Femur (tissue), 1 donor: ENCODE results near the gene PTDSS2.

Experiments used
- DNase-seq: peaks from one replicate; pipeline ENCODE4 v3.0.0-alpha.2; 2017

PTDSS2 gene

DNA sequence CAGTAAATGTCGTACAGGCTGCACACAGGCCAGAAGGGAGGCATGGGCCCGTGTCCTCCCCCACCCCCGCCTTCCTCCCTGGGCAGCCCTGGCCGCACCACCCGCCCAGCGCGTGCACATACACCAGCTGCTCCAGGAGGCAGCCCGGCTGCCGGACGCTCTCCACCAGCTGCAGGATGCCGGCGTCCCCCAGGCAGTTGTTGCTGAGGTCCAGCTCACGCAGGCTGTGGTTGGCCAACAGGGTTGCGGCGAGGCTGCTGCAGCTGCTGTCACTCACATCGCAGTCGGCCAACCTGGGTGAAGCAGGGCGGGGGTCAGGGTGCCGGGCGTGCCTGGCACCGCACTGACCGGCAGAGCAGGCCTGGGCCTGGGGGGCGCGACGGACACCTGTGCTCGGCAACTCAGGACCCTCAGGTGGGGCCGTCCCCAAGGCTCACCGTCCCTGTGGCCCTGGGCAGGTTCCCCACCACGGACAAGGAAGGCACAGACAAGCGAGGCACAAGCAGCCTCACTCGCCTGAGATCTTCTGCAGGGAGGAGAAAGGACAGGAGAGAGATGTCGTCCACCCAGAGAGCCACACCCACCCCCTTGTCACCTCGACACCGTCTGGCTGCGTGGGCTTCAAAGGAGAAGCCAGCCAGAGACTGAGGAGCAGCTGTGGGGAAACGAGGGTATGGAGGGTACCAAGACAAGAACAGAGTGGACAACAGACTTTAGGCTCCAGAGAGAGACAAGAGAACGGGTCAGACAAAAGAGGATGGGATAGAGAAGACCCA lies 44.9 kb downstream of the PTDSS2 start:
- DNase-seq = peak; percentile 67

DNA sequence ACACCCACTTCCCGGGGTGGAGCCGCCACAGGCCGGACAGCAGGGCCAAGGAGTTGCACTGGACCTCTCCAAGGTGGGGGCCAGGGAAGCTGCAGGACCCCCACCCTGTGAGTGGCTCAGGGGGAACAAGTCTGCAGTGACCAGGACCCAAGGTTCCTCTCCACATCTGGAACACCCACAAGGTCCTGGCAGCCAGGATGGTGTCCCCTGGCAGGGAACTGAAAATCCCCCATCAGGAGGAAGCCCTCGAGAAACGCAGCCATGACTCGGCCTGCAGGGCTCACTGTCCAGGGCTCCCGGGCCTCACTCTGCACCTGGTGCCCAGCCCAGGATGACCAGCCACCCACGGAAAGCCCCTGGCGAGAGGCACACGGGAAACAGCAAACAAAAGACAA lies 45.5 kb downstream of the PTDSS2 start:
- peak; percentile 17 for DNase-seq

DNA sequence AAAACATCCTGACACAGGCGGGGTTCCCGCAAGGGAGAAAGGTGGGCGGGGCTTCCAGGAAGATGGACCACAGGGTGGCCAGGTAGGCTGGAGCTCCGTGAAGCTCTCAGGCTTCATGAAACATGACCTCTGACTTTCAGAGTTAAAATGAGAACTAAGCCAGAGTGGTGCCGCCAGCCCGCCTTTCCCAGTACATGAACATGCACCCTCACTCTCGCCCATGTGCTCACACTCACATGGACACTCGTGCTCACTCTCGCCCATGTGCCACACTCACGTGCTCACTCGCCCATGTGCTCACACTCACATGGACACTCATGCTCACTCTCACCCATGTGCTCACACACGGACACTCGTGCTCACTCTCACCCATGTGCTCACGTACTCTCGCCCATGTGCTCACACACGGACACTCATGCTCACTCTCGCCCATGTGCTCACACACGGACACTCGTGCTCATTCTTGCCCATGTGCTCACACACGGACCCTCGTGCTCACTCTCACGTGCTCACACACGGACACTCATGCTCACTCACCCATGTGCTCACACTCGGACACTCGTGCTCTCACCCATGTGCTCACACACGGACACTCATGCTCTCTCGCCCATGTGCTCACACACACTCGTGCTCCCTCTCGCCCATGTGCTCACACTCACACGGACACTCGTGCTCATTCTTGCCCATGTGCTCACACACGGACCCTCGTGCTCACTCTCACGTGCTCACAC lies 46.9 kb downstream of the PTDSS2 start:
- DNase-seq = no peak

DNA sequence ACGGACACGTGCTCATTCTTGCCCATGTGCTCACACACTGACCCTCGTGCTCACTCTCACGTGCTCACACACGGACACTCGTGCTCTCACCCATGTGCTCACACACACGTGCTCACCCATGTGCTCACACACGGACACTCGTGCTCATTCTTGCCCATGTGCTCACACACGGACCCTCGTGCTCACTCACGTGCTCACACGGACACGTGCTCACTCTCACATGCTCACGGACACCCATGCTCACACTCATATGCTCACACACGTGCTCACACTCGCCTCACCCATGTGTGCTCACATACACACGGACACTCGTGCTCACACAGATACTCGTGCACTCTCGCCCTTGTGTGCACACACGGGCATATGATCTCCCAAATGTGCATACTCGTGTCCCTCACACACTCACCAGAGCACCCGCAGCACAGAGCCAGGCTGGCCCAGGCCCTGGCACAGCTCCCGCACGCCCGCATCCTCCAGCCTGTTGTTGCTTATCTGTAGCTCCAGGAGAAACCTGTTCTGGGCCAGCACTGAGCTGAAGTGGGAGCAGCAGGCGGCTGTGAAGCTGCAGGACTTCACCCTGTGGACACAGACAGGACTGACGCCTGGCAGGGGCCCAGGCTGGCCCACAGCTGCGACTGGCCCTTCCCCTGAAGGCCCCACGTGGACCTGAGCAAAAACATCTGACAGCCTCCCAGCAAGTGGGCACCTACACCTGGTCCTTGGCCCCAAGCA lies 47.7 kb downstream of the PTDSS2 start:
- DNase-seq = peak; percentile 16

DNA sequence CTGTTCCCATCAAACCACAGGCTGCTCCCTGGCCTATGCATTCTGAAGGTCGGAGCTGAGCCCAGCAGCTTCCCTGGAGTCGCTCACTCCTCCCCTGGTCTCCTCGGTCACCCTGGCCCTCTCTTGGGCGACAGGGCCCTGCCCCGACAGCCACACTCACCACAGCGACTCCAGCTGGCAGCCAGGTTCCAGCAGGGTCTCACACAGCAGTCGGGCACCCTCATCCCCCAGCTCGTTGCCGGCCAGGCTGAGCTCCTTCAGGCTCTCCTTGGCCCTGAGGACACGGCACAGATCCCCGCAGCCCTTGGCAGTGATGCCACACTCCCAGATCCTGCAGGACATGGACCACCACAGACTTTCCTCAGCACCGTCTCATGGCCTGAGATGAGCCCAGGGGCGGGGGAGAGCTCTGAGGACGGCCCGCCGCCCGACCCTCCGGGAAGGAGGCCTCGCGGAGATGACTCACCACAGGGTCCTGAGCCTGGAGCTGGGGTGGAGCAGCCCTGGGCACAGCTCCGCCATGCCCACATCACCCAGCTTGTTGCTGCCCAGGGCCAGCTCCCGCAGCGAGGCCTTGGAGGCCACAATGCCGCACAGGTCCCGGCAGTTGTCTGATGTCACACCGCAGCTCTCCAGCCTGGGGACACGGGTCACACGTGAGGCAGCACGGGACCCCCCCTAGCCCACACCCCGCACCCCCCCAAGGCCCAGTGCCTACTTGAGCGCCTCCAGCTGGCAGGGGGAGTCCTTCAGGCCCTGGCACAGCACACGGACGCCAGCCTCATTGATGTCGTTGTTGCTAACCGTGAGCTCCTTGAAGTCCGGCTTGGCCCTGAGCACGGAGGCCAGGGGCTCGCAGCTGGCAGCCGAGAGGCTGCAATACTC lies 48.5 kb downstream of the PTDSS2 start:
- peak; percentile 16 for DNase-seq

DNA sequence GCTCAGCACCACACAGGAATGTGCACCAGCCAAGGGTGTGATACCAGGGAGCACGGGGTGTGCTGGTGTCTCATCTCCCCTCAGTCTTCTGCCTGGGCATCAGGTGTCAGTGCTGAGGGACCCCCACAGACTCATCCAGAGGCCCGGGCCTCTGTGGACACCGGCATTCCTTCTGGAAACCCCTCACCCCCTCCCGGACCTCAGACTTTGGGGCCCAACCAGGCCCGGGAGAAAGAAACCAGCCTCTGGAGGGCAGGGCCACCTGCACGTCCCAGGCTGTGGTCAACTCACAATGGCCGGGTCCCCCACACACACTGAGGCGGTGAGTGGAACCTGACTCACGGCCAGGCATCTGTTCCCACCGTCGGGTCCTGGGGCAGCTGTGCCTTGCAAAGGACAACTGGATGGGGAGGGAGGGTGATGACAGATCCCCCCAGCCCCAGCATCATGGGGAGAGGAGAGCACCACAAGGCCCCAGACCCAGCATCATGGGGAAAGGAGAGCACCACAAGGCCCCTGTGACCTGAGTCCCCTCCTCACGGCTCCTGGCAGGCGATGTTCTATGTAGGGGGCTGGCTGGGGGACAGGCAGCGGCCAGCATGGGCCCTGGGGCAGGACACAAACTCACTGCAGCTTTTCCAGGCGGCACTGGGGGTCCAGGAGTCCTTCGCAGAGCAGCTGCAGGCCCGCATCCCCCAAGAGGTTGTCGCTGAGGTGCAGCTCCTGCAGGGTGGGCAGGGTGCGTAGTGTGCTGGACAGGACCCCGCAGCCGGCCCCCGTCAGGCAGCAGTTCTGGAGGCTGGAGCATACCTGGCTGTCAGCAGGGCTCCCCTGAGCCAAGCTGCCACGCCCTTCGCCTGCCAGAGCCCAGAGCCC lies 49.4 kb downstream of the PTDSS2 start:
- DNase-seq = no peak

DNA sequence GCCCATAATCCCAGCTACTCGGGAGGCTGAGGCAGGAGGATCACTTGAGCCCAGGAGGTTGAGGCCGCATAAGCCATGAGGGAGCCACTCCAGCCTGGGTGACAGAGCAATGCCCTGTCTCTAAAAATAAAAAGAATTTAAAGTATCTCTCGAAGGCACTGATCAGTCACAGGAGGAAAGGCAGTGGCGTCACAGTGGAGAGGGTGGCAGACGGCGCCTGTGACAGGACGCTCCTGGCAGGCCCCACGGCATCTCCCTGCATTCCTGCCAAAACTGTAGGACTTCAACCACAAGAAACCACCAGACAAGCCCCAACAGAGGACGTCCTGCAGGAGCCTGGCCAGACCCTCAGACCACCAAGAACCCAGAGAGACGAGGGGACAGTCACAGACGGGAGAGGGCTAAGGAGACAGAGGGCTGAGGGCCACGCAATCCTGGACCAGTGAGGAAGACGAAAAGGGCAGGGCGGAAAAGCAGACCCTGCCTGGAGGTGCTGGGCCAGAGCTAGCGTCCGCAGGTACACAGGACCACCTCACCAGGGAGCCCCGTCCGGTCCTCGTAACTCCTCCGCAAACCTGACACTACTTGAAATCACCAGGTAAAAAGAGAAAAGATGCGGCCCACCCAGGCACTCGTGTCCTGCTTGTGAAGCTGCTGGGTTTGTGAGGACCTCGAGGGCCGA lies 51.1 kb downstream of the PTDSS2 start:
- no peak for DNase-seq

DNA sequence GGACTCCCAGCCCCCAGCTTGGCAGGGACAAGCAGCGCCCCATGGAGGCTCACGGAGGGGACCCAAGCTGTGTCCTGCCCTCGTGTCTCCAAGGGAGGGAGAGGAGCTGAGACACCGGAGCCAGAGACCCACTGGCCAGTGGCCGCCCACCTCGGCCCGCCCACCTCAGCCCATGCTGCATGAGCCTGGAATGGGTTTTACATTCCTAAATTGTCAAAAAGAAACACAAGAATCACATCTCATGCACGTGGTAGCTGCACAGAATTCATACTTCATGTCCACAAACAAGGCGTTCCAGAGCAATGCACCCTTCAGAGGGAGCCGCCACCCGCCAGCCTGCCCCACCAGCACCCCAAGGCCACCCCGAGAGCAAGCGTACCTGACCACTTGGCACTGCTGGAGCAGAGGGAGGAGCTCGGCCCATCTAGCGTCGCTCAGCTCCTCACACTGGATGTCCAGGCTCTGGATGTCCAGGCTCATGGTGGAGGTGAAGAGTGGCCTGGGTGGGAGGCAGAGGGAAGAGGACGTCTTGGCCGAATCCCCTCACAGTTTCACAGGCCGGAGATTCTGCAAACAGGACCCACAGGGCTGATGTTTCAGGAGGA lies 51.7 kb downstream of the PTDSS2 start:
- peak; percentile 15 for DNase-seq

DNA sequence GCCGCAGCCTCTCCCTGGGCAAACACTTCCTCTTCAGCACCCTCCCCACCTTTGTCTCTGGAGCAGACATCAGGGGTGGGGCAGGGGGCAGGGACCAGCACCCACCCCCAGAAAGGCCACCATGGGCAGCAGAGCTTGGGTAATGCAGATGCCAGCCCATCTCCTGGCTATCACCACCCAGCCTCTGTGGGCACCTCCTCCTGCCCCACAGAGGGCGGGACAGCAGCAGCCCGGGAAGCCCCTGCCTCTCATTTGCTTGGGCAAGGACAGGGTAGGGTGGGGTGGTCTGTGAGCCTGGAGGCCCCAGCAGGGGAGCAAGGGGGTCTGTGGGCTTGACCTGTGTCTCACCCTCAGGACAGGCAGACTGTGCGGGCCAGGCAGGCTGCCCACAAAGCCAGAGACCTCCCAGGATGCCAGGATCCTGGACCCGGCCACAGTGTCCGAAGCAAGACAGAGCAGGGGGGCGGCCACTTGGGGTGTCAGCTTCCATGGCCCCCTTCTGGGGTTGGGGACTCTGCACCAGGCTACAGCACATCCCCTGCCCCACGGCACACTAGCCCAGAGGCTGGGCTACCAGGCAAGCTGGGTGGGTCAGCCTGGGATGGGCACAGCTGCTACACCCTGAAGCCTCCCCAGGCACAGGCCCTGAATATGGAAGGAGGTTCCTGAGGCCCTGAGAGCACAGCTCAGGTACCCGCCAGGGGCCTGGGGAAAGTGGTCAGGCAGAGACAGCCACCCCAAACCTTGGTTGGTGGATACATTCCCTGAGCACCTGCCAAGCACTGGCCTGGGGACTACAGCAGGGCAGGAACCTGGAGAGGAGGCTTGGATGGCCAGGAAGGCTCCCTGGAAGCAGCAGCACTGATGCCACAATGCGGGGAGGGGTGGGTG lies 52.5 kb downstream of the PTDSS2 start:
- no peak for DNase-seq

DNA sequence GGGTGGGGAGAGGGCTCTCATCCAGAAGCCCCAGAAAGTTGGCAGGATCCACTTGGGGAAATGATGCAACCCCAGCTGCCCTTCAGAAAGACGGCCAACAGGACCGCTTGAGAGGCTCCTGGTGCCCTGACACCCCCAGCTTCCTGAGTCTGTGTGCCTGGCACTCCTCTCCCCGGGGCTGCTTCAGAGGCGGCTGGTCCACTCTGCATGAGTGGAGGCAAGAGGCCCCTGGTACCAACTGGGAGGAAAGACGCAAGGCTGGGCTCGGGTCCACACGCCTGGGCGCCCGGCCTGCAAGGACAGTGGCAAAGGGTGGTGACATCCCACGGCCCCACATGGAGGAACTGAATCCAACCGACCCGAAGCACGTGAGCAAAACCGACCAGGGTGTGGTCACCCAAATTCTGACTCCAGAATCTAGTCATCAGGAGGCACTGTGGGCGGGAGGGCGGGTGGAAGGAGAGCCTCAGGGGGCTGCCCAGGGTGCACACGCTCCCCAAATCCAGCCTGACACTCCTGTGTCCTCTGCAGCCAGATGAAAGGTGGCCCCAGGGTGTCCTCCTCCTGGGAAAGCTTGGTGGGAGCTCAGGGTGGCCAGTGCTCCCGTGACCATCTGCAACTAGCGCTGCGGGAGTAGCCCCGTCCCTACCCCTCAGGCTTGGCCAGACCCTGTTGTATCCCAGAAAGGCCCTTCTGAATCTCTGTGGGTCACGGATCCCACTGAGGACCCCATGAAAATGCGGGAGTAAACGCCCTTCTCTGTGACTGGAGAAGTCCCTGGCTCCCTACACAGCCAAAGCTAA lies 53.3 kb downstream of the PTDSS2 start:
- peak; percentile 67 for DNase-seq

DNA sequence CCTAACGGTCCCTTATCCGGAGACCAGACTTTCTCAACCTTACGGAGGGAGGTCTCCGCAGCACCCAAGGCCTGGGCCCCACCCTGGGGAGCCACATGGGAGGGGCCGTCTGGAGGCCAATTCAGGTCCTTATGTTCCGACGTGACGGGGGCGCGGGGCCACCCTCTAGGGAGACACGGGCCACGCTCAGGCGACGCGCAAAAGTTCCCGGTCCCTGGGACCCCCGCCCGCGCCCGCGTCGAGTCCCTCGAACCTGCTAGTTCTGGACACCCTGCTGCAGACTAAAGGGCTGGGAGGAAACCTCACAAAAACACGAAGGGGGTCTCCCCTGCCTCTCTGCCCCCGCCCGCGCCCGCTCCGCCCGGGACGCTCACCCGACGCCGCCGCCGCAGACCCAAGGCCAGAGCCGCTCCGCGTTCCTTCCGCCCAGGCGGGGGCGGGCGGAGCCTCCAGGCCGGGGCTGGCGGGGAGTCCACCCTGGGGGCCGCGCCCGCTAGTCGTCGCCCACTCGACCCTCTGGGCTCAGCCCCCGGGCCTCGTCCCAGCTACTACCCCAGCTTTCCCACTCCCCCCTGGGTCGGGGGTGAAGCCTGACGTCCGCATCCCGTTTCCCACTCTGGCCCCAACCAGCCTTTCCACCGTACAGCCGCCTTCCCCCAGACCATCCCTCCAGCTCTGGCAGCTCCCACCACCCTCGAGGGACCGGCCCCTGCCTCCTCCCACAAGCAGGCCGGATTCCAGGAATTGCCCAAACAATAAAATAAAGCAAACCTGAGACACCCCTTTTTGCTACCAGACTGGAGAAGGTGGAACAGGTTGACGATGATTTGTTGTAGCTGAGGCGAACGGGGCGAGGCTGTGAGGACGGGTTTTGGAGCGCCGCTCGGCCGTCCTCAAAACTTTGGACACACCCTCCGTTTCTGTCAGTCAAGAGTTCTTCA lies 54.2 kb downstream of the PTDSS2 start:
- peak; percentile 66 for DNase-seq

DNA sequence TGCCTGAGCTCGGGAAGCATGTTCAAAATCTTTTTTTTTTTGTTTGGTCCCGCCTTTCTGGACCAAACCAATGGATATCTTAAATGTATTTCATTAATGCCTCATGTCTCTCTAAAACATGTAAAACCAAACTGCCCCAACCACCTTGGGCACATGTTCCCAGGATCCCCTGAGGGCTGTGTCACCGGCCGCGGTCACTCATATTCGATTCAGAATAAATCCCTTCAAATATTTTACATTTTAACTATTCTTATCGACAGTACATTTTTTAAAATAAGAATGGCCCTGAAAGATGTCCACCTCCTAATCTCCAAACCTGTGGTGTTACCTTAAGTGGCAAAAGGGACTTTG lies 54.9 kb downstream of the PTDSS2 start:
- no peak for DNase-seq

DNA sequence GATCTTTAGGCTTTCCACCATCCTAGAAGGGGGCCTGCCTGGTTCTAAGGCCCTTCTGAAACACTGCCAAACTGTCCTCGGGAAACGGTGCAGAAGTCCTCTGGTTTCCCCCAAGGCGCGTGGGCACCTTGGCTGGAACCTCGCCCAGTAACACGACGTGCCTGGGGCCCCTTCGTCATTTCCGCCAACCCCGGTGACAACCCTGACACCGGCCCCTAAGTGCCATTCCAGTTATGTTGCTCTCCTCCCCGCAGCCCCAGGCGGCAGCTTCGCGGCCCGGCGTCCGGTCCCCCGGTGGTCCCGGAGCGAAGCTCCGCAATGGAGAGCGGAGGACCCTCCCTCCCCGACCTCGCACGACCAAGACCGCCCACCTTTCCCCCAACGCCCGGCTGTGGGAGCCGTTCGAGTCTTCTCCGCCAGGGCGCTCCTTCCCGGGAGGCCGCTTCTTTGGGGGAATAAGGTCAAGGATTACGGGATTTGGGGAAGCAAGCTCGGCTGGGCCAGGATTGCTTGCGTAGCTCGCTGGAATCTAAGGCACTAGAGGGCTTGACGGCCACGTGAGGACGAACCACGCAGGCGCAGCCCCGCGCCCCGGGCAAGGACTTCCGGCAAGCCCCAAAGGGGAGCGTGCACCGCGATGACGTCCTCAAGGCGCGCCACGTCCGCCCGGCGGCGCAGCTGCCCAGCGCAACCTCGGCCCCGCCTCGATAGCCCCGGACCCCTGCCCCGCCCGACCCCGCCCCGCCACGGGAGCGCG lies 56.3 kb downstream of the PTDSS2 start:
- peak; percentile 99 for DNase-seq

DNA sequence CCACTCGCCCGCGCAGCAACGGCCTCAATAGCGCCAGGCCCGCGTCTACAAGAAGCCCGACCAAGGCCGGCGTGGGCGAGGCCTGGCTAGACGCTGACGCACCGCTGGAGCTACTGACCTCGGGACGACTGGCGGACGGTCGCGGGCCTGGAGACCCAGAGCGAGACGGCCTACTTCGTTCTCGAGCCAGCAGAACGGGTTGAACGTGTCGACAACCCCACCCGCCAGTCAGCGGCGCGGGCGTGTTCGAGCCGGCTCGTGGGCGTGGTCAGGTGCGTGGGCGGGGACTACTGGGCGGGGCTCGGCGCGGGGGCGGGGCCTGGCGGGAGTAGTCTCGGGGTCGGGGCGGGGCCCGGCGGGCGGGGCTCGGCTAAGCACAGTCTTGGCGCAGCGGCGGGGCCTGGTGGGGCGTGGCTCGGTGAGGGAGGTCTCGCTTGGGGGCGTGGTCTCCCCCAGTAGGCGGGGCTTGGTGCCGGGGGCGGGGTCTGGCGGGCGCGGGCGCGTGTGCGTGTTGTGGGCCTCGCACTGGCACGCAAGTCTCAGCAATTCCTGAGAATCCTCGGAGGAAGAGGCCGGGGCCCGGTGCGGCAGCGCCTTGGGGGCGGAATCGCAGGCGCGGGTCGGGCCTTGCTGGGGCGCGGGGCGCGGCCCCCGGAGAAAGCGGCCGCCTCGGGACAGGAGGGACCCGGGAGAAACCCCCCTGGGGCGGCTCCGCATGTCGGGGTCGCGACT lies 57.1 kb downstream of the PTDSS2 start, which contains the start of gene RNH1:
Gene RNH1 (minus strand): TSS at position 248 of the 732 bp plus-strand sequence. CDS start 5,080 bp downstream, outside the sequence.
- DNase-seq = peak; percentile 99

DNA sequence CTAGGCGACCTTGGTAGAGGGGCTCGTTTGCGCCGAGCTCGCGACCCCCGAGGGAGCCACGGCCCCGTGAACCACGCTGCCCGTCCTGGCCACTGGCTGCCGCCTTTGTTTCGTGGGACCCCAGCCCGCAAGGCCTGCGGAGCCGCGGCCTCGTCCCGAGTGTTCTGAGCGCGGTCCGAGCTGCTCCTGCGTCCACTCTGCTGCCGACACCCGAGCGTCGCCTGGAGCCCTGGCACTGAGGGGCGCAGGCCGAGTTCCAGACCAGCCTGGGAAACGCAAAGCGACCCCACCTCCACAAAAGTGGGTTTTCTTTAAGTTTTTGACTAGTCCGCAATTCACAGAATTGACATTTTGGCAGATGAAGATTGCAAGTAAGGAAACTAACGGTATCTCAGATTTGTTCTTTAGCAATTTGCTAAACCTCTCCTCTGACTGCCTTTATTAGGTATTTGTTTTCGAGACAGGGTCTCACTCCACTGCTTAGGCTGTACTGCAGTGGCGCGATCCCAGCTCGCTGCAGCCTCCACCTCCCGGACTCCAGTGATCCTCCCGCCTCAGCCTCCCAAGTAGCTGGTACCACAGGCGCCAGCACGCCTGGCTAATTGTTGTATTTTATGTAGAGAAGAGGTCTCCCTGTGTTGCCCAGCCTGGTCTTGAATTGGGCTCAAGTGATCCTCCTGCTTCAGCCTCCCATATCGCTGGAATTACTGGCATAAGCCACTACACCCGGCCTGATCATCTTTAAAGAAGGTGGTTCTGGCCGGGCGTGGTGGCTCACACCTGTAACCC lies 57.8 kb downstream of the PTDSS2 start:
- no peak for DNase-seq
